Measurements from ENCODE around the gene ELF1.
"Not testable (repeated sequence)": the region's sequence is repeated elsewhere in the genome, so short reads cannot be mapped to it uniquely, and the experiment has no call there.

The ELF1 gene

GRCh38 chr13:40985381-40986100 lies 33.6 kb downstream of the ELF1 start:
- no peak for TF ChIP-seq Cebpa-rat (IDR thresholded peaks at IDR 0.05)
- H4K20me1 ChIP-seq, result peaks cover 100% of the 10 kb centered on the region
- no peaks in the 10 kb centered on the region for H3K9me3 ChIP-seq
- H3K27me3 ChIP-seq, result no peaks in the 10 kb centered on the region
- H3K4me2 ChIP-seq, result peak overlapping the region; percentile 76
- H3K36me3 ChIP-seq, result peaks cover 23% of the 10 kb centered on the region
- peak overlapping the region; percentile 60 for H3K9ac ChIP-seq
- H3K4me1 ChIP-seq, result peaks cover 89% of the 10 kb centered on the region
- peak overlapping the region; percentile 35 for H3K27ac ChIP-seq
- 0 out of 2 replicates have a peak overlapping the region, but pooled peaks have one; percentile 28 for H3K4me3 ChIP-seq

GRCh38 chr13:40984668-40985366 lies 34.3 kb downstream of the ELF1 start:
- no peaks in the 10 kb centered on the region for H3K27me3 ChIP-seq
- H3K4me1 ChIP-seq, result peaks cover 93% of the 10 kb centered on the region
- peak overlapping the region; percentile 28; the same call in 1 of the 2 replicates for H3K4me3 ChIP-seq
- peak overlapping the region; percentile 60 for H3K9ac ChIP-seq
- H3K27ac ChIP-seq, result peak overlapping the region; percentile 35
- no peak for TF ChIP-seq Cebpa-rat (IDR thresholded peaks at IDR 0.05)
- H4K20me1 ChIP-seq, result peaks cover 100% of the 10 kb centered on the region
- peaks cover 28% of the 10 kb centered on the region for H3K36me3 ChIP-seq
- H3K9me3 ChIP-seq, result no peaks in the 10 kb centered on the region
- peak overlapping the region; percentile 76 for H3K4me2 ChIP-seq

GRCh38 chr13:40983725-40984667 lies 35.1 kb downstream of the ELF1 start:
- Histone ChIP-seq H3K9me3 (no peaks in the 10 kb centered on the region), H3K4me2 (peak overlapping the region; percentile 76), H4K20me1 (peaks cover 100% of the 10 kb centered on the region), H3K27ac (peak overlapping the region; percentile 35), H3K4me3 (no peak overlapping the region), H3K27me3 (no peaks in the 10 kb centered on the region), H3K9ac (peak overlapping the region; percentile 50; the same call in 1 of the 2 replicates), H3K36me3 (peaks cover 36% of the 10 kb centered on the region), H3K4me1 (peaks cover 100% of the 10 kb centered on the region)
- TF ChIP-seq Cebpa-rat (IDR thresholded peaks at IDR 0.05), result no peak

- Histone ChIP-seq H3K4me3 (no peak overlapping the region), H3K4me1 (peaks cover 100% of the 10 kb centered on the region), H3K36me3 (peaks cover 42% of the 10 kb centered on the region), H3K27me3 (no peaks in the 10 kb centered on the region), H3K27ac (peak overlapping the region; percentile 45), H3K4me2 (peak overlapping the region; percentile 76), H3K9ac (peak overlapping the region; percentile 28), H3K9me3 (no peaks in the 10 kb centered on the region), H4K20me1 (peaks cover 100% of the 10 kb centered on the region)
- no peak for TF ChIP-seq Cebpa-rat (IDR thresholded peaks at IDR 0.05)
Measured at GRCh38 chr13:40983259-40983658, 35.9 kb downstream of the ELF1 start.

- no peak for TF ChIP-seq Cebpa-rat (IDR thresholded peaks at IDR 0.05)
- peaks cover 100% of the 10 kb centered on the region for H3K4me1 ChIP-seq
- H4K20me1 ChIP-seq, result peaks cover 100% of the 10 kb centered on the region
- peak overlapping the region; percentile 45 for H3K27ac ChIP-seq
- H3K9me3 ChIP-seq, result no peaks in the 10 kb centered on the region
- H3K9ac ChIP-seq, result 0 out of 2 replicates have a peak overlapping the region, but pooled peaks have one; percentile 28
- H3K4me2 ChIP-seq, result peak overlapping the region; percentile 76
- 0 out of 2 replicates have a peak overlapping the region, but pooled peaks have one; percentile 30 for H3K4me3 ChIP-seq
- H3K27me3 ChIP-seq, result no peaks in the 10 kb centered on the region
- H3K36me3 ChIP-seq, result peaks cover 46% of the 10 kb centered on the region
Measured at GRCh38 chr13:40982772-40983171, 36.3 kb downstream of the ELF1 start.

- H3K4me2 ChIP-seq, result peak overlapping the region; percentile 76
- H3K4me1 ChIP-seq, result peaks cover 100% of the 10 kb centered on the region
- peaks cover 47% of the 10 kb centered on the region for H3K36me3 ChIP-seq
- no peak for TF ChIP-seq Cebpa-rat (IDR thresholded peaks at IDR 0.05)
- H3K9ac ChIP-seq, result peak overlapping the region; percentile 30; the same call in 1 of the 2 replicates
- H3K9me3 ChIP-seq, result no peaks in the 10 kb centered on the region
- peak overlapping the region; percentile 45 for H3K27ac ChIP-seq
- no peaks in the 10 kb centered on the region for H3K27me3 ChIP-seq
- H4K20me1 ChIP-seq, result peaks cover 100% of the 10 kb centered on the region
- peak overlapping the region; percentile 30; the same call in 1 of the 2 replicates for H3K4me3 ChIP-seq
Measured at GRCh38 chr13:40981949-40982348, 37.2 kb downstream of the ELF1 start.

- H3K27ac ChIP-seq, result peak overlapping the region; percentile 48; the same call in 1 of the 2 replicates
- no peaks in the 10 kb centered on the region for H3K27me3 ChIP-seq
- H3K36me3 ChIP-seq, result peaks cover 52% of the 10 kb centered on the region
- H3K4me2 ChIP-seq, result peak overlapping the region; percentile 58
- H3K9me3 ChIP-seq, result no peaks in the 10 kb centered on the region
- no peak; the same call in 1 of the 2 replicates for TF ChIP-seq Cebpa-rat (IDR thresholded peaks at IDR 0.05)
- H3K4me1 ChIP-seq, result peaks cover 100% of the 10 kb centered on the region
- peaks cover 100% of the 10 kb centered on the region for H4K20me1 ChIP-seq
- H3K9ac ChIP-seq, result no peak overlapping the region
- H3K4me3 ChIP-seq, result no peak overlapping the region; the same call in 1 of the 2 replicates
Measured at GRCh38 chr13:40981361-40981760, 37.8 kb downstream of the ELF1 start.

GRCh38 chr13:40980461-40980860 lies 38.7 kb downstream of the ELF1 start:
- no peak for TF ChIP-seq Cebpa-rat (IDR thresholded peaks at IDR 0.05)
- no peak overlapping the region for H3K9ac ChIP-seq
- peak overlapping the region; percentile 58 for H3K4me2 ChIP-seq
- H3K4me1 ChIP-seq, result peaks cover 100% of the 10 kb centered on the region
- peaks cover 100% of the 10 kb centered on the region for H4K20me1 ChIP-seq
- H3K4me3 ChIP-seq, result no peak overlapping the region; the same call in 1 of the 2 replicates
- H3K9me3 ChIP-seq, result no peaks in the 10 kb centered on the region
- H3K27me3 ChIP-seq, result no peaks in the 10 kb centered on the region
- H3K27ac ChIP-seq, result peak overlapping the region; percentile 48; the same call in 1 of the 2 replicates
- peaks cover 56% of the 10 kb centered on the region for H3K36me3 ChIP-seq

- H3K27me3 ChIP-seq, result no peaks in the 10 kb centered on the region
- H3K9me3 ChIP-seq, result no peaks in the 10 kb centered on the region
- H3K4me3 ChIP-seq, result no peak overlapping the region
- H4K20me1 ChIP-seq, result peaks cover 100% of the 10 kb centered on the region
- H3K36me3 ChIP-seq, result peaks cover 64% of the 10 kb centered on the region
- no peak overlapping the region for H3K9ac ChIP-seq
- H3K4me2 ChIP-seq, result peak overlapping the region; percentile 58
- peaks cover 100% of the 10 kb centered on the region for H3K4me1 ChIP-seq
- no peak for TF ChIP-seq Cebpa-rat (IDR thresholded peaks at IDR 0.05)
- H3K27ac ChIP-seq, result no peak overlapping the region
Measured at GRCh38 chr13:40979232-40979631, 39.9 kb downstream of the ELF1 start.

- H3K9ac ChIP-seq, H3K27me3 ChIP-seq, H3K9me3 ChIP-seq, H3K4me3 ChIP-seq, H3K27ac ChIP-seq: not testable (repeated sequence)
- Histone ChIP-seq H3K4me2 (peak overlapping the region; percentile 58), H3K36me3 (peaks cover 70% of the 10 kb centered on the region), H3K4me1 (peaks cover 100% of the 10 kb centered on the region), H4K20me1 (peaks cover 100% of the 10 kb centered on the region)
Measured at GRCh38 chr13:40978109-40978508, 41.0 kb downstream of the ELF1 start.

All from BLaER1 (cell line).